HG02938 (cell line): Measurements from ENCODE around the gene LKAAEAR1.

ENCODE experiments used
- ATAC-seq: cut with Tn5 transposase; IDR thresholded peaks from one replicate; pipeline ENCODE4 v1.9.1; 2021; ENCODE audit warnings: mild to moderate bottlenecking, moderate library complexity; ENCODE audit not compliant: unreplicated experiment

The LKAAEAR1 gene

GRCh38 chr20:64080013-64080812 lies 4.0 kb downstream of the LKAAEAR1 start, which contains the start of gene OPRL1:
Gene OPRL1 (plus strand): TSS chr20:64080082. CDS start chr20:64092721, 12,639 bp downstream.
- no peak for ATAC-seq

DNA sequence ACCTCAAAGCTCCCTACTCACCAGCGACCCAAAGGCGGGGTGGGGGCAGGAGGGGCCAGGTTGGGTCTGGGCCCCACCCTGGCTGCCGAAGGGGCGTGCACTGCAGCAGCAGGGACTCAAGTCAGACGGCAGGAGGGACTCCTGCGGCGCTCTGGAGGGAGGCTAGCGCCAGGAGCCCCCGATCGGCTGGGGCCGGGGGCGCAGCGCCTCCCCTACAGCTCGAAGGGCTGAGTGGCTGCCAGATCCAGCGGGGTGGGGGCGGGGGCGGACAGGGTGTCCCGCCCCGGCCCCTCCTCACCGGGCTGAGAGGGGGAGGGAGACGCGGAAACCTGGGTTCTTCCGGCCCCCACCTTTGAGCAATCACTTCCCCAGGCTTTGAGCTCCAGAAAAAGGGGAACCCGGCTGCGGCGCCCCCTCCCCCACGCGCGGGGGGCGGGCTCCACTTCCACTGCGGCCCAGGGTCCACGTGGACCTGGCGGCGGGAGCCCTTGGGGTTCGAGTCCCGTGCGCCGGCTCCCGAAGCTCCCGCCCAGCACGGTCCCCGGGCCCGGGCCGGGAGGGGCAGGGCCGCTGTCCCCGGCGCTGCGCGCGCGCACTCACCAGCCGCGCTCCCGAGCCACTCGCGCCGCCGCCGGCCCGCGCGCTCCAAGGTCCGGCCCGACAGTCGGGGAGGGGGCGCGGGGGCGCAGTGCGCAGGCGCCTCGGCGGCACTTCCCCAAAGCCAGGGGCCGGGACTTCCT lies 4.8 kb downstream of the LKAAEAR1 start, which contains the start of gene RGS19:
Gene RGS19, minus strand, starts transcription at position 246 of the 740 bp plus-strand sequence. CDS start 2,632 bp downstream, outside the sequence.
- no peak for ATAC-seq

DNA sequence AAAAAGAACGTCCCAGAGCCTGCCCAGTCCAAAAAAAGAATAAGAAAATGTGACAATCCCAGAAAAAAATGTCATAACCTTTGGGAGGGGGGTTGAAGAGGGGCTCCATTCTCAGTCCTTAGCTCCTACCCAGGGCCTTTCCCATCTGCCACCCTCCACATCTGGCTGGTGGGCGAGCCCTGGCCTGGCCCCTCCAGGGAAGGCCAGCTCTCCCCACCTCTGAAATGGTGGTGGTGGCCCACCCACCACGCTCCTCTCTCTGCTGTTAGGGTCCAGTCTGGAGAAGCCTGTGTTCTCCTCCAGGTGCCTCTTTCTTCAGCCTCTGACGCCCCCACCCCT lies 5.3 kb downstream of the LKAAEAR1 start:
- no peak for ATAC-seq

DNA sequence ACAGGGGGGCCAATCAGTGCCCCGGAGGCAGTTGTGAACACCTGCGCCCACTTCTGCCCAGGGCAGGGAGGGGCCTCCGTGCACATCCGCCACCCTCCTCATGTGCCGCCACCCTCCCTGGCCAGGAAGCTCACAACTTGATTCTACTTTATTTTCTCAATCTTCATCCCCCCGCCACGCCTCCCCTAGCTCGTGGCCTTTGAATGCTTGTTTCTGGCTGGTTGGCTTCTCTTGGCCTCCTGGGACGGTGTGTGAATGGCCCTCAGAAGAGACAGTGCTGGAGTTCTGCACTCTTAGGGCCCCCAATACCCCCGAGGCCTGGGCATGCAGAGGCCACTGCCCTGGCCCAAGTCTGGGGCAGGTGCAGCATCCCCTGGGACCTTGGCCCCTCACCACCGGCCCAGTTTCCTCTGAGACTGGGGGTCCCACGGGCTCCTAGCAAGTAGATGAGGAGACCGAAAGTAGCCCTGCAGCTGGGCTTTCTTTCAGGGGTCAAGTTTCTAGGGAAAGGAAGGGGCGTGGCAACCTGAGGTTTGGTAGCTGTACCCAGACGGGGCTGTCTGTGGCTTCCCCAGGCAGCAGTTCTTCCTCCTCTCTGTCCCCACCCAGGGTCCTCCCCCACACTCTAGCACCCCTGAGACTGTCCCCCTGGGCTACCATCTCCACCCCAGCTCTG lies 6.2 kb downstream of the LKAAEAR1 start:
- no peak for ATAC-seq

- ATAC-seq, result no peak
Measured at GRCh38 chr20:64077541-64077875, 6.7 kb downstream of the LKAAEAR1 start.

DNA sequence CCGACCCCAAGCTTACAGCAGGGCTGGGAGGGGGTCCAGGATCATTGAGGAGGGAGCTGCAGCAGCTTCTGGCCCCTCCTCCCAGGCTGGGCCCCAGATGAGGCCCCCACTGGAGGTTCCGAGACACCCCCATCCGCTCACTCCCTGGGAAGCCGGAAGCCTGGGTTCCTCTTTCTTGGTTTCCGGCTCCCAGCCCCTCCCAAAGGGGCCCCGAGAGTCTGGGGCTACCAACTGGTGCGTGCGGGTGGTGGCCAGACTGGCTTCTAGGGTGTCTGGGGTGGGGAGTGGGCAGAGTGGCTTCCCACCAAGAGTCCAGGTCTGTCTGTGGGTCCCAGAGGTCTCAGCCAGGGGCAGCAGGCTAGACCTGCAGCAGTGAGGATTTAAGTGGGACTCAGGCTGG lies 7.1 kb downstream of the LKAAEAR1 start:
- no peak for ATAC-seq

DNA sequence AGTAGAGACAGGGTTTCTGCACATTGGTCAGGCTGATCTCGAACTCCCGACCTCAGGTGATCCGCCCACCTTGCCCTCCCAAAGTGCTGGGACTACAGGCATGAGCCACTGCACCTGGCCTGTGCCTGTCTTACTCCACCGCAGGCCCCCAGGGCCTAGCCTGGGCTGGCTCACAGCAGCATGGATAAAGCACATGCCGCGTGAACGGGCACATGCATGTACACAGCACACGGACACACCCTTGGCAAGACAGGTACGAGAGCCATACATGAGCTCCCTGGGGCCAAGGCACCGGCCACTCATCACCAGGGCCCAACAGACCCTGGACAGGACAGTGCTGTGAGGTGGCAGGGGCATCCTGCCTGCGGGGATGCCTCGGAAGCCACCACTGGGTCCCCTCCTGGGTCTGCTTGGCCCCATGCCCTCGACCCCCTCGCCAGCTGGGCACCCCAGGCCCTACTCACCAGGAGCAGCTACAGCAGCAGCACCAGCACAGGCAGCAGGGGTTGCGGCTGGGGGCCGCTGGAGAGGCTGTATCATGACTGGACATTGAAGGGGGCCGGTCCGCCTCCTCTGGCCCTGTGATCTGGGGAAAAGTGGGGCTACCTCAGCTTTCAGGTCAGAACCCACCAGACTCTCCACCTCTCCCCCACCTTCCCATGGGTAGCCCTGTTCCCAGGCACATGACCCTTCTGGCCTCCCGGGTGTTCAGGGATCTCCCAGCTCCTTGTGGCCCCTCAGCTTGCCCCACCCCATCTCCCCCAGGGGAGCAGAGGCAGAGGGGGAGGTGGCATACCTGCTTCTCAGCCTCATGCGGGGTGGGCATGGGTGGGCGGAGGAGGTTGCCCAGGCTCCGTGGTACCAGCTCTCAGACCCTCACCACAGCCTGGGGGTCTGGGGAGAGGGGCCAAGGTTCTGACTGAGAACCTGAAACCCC lies 7.9 kb downstream of the LKAAEAR1 start:
- no peak for ATAC-seq

DNA sequence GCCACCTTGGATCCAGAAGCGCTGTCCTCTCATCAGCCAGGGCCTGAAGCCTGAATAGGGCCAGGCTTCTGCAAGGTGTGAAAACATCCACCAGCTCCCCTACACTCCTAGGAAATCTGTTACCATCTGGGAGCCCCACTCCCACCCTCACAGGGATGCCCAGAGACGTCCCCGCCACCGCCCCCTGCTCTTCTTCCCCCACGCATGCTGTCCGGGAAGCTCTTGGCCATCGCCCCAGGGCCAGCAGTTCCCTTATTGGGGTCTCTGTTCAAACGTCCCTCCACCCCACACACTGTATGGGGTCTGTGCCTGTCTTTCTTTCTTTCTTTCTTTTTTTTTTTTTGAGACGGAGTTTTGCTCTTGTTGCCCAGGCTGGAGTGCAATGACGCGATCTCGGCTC lies 8.6 kb downstream of the LKAAEAR1 start:
- ATAC-seq, result no peak

GRCh38 chr20:64074963-64075362 lies 9.2 kb downstream of the LKAAEAR1 start:
- ATAC-seq, result no peak

DNA sequence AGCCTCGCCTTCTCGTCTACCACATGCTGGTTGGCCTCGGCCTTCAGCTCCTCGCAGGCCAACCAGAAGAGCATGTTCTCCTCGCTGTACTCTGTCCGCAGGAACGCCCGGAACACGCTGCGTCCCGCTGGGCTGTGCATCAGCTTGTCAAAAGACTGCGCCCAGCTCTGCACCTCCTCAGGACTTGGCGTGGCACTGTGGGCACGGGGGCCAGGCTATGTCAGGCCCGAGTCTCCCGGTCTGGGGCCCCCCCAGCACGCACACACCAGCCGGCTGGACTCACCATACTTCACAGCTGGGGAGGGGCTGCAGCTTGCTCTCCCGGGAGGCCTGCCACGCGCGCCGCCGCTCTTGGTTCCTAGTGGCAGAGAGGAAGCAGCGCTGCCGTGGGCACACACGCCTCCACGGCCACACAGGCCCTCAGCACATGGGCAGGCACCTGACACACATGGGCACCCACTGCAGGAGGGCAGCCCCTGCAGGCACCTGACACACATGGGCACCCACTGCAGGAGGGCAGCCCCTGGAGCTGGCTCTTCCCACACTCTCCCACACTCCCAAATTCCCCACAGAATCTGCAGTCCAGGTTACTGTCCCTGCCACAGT lies 9.9 kb downstream of the LKAAEAR1 start:
- no peak for ATAC-seq

DNA sequence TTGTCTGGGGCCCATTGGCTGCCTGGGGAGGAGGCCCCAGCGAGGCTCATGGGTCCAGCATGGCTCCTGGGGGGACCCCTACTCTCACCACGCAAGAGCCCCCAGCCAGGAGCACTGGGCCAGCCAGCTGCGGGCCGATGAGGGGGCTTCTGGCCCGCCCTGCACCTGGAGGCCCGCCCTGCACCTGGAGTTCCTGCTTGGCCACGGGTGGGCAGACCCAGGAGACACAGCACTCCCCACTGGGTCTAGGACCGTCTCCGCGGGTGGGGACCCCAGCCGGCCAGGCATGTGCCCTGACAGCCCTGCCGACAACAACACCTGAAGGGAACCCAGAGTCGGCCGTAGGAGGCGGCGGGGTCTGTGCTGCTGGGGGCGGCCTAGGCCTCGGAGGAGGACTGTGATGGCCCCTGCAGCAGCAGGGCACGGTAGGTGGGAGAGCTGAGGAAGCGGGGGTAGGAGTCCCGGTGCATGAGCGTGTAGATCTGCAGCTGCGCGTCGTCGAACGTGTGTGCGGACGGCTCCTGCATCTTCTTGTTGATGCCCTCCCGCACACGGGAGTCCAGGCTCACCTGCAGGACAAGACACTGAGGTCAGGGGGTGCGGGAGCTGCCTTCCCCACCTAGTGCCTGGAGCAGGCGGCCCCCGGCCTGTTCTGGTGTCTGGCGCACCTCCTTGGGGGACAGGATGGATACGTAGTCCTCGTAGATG lies 10.6 kb downstream of the LKAAEAR1 start:
- no peak for ATAC-seq

DNA sequence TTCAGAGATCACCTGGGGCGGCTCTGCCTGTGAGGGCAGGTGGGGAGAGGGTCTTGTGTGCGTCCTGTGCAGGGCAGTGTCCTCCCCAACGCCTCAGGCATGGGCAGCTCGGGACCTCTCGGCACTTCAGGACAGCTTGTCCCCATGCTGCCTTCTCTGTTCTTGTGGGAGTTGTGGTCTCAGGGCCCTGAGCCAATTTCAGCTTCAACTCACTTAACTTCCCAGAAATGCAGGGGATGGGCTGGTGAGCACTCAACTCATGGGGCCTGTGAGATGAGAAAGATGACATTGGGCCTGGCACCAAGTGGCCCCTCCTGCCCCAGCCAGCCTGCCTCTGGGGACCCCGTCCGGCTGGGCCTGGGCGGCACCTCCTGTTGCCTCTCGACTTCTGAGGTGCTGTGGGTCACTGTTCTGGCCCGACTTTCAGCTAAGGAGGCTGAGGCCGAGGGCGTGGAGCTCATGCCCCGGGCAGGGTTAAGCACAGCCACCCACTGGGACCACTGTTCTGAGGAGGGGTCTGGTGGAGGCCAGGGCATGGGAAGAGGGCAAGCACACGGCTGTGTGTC lies 11.6 kb downstream of the LKAAEAR1 start:
- ATAC-seq, result no peak

- no peak for ATAC-seq
Measured at GRCh38 chr20:64071341-64072332, 12.6 kb downstream of the LKAAEAR1 start.

GRCh38 chr20:64070244-64070993 lies 13.8 kb downstream of the LKAAEAR1 start:
- no peak for ATAC-seq

DNA sequence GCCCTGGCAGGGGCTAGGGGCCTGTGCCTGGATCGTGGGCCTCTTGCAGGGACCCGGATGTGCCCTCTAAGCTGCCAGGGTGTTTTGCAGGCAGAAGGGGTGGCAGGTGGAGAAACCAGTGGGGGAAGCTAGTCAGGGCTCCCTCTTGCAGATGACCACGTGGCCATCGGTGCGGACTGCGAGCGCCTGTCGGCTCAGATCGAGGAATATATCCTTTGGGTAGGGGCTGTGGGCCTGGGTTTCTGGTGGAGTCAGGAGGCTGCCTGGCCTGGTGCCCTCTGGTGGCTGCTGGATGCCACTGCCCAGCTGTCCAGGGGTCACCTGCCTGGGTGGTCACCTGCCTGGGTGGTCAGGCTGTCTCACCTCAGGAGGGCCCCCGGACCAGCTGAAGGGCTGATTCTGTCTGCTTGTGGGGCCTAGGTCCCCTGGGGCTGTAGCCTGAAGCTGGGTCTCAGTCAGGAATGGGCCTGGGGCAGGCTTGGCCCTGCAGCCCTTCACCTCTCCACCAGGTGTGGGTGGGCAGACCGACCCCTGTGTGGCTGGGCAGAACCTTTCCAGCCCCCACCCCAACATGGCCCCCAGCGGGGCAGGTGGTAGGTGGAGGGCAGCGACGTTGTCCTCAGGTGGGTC lies 14.5 kb downstream of the LKAAEAR1 start:
- ATAC-seq, result no peak

DNA sequence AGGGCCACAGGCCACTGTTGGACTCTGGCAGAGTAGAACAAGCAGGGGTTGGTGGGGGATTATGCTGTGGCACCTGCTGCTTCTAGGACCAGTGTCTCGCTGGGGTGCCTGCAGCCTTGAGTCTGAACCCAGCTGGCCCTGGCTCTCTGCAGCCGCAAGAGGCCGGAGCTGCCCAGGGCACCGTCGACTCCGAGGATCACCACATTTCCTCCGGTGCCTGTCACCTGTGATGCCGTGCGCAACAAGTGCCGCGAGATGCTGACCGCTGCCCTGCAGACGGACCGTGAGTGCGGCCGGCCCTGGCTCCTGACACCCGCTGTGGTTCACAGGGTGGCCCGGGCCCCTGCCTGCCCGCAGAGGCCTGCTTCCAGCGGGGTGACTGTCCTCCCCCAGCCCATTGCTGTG lies 15.0 kb downstream of the LKAAEAR1 start:
- no peak for ATAC-seq
